ENCODE measurements around the gene ELK3.

Gene ELK3

GRCh38 chr12:96155181-96155580, 39.0 kb upstream of the ELK3 start:
- Histone ChIP-seq H3K4me3 (ENCODE audit: low read length) (no peak overlapping the region), H2AK5ac (ENCODE audit: low read length) (no peak overlapping the region), H4K8ac (ENCODE audit: low read depth, low read length) (no peak overlapping the region), H3K4ac (ENCODE audit: low read depth, low read length) (no peak overlapping the region), H2BK15ac (replicated peaks; ENCODE audit: low read depth) (no peak overlapping the region), H3K36me3 (ENCODE audit: control insufficient read depth, insufficient read depth, low read length) (no peaks in the 10 kb centered on the region), H3K9ac (ENCODE audit: low read length) (no peak overlapping the region), H2BK5ac (ENCODE audit: low read length) (no peak overlapping the region), H3K56ac (ENCODE audit: low read length) (no peak overlapping the region), H3K4me2 (ENCODE audit: low read length) (no peak overlapping the region), H4K5ac (ENCODE audit: low read length) (no peak overlapping the region), H3K4me1 (ENCODE audit: control insufficient read depth, low read depth, low read length) (no peaks in the 10 kb centered on the region), H2BK120ac (ENCODE audit: low read depth, low read length) (no peak overlapping the region), H3K79me1 (ENCODE audit: low read length) (no peaks in the 10 kb centered on the region), H3K27ac (ENCODE audit: low read depth, low read length) (no peak overlapping the region), H3K18ac (ENCODE audit: low read length) (no peak overlapping the region), H3K27me3 (ENCODE audit: insufficient read depth, low read length, poor library complexity) (no peaks in the 10 kb centered on the region), H3K23ac (ENCODE audit: low read length) (no peak overlapping the region), H3K79me2 (ENCODE audit: control insufficient read depth, insufficient read depth, low read length) (no peaks in the 10 kb centered on the region)
- no CpG with 5 or more reads among the region's 3 CpGs for WGBS (ENCODE audit: extremely low coverage, insufficient coverage, low lambda C conversion rate)
- no peak for DNase-seq

DNA sequence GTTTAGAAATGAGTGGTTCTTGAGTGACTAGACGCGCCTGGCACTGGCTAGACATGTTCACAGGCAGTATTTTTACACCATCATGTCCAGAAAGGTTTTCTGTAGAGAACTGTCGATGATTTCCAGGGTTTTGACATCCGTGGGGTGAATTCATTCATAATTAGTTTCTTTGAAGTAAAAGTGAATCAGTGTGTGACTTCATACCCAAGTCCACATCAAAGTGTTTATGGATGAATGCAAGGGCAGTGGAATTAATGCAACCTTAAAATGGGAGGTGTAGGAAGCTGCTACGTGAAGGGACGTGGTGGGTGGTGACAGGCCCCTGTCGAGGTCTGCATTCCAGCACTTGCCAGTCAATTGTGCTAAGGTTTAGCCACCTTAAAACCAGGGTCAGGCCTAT, 38.4 kb upstream of the ELK3 start:
- Histone ChIP-seq H2BK5ac (ENCODE audit: low read length) (no peak overlapping the region), H3K27me3 (ENCODE audit: insufficient read depth, low read length, poor library complexity) (no peaks in the 10 kb centered on the region), H3K4me3 (ENCODE audit: low read length) (no peak overlapping the region), H2AK5ac (ENCODE audit: low read length) (no peak overlapping the region), H3K79me1 (ENCODE audit: low read length) (no peaks in the 10 kb centered on the region), H2BK120ac (ENCODE audit: low read depth, low read length) (no peak overlapping the region), H3K4ac (ENCODE audit: low read depth, low read length) (no peak overlapping the region), H2BK15ac (replicated peaks; ENCODE audit: low read depth) (no peak overlapping the region), H3K9ac (ENCODE audit: low read length) (no peak overlapping the region), H3K4me1 (ENCODE audit: control insufficient read depth, low read depth, low read length) (no peaks in the 10 kb centered on the region), H3K23ac (ENCODE audit: low read length) (no peak overlapping the region), H3K27ac (ENCODE audit: low read depth, low read length) (no peak overlapping the region), H3K18ac (ENCODE audit: low read length) (no peak overlapping the region), H4K5ac (ENCODE audit: low read length) (no peak overlapping the region), H3K36me3 (ENCODE audit: control insufficient read depth, insufficient read depth, low read length) (no peaks in the 10 kb centered on the region), H4K8ac (ENCODE audit: low read depth, low read length) (no peak overlapping the region), H3K4me2 (ENCODE audit: low read length) (no peak overlapping the region), H3K56ac (ENCODE audit: low read length) (no peak overlapping the region), H3K79me2 (ENCODE audit: control insufficient read depth, insufficient read depth, low read length) (no peaks in the 10 kb centered on the region)
- WGBS (ENCODE audit: extremely low coverage, insufficient coverage, low lambda C conversion rate): no CpG with 5 or more reads among the region's 7 CpGs
- no peak for DNase-seq

DNA sequence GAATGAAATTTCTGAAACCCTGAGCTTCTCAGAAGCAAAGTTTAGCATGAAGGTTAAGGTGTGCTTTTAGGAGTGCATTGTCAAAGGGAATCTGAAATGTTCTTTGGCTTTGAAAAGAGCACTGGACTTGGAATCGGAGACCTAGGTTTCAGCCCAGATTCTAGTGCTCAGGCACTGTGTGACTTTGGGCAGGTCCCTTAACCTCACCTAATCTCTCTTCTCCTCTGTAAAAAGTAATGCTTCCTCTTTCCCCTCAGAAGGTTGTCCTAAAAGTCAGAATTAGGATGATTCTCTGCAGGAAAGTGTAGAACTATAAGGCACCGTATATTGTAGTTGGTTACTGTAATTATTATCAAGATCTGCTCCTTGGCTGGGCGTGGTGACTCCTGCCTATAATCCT, 38.0 kb upstream of the ELK3 start:
- no peaks in the 10 kb centered on the region for H3K4me1 ChIP-seq (ENCODE audit: control insufficient read depth, low read depth, low read length)
- no peak overlapping the region for H3K4me3 ChIP-seq (ENCODE audit: low read length)

GRCh38 chr12:96157427-96157826, 36.7 kb upstream of the ELK3 start:
- H2BK120ac ChIP-seq (ENCODE audit: low read depth, low read length): no peak overlapping the region

More for the DNA sequence above, 38.0 kb upstream of the ELK3 start:
- no peak overlapping the region for H3K56ac ChIP-seq (ENCODE audit: low read length)
- no peak overlapping the region for H4K5ac ChIP-seq (ENCODE audit: low read length)
- no peak overlapping the region for H4K8ac ChIP-seq (ENCODE audit: low read depth, low read length)
- H3K18ac ChIP-seq (ENCODE audit: low read length): no peak overlapping the region
- no peak overlapping the region for H2AK5ac ChIP-seq (ENCODE audit: low read length)
- no peak overlapping the region for H2BK15ac ChIP-seq (replicated peaks; ENCODE audit: low read depth)
- H3K4ac ChIP-seq (ENCODE audit: low read depth, low read length): no peak overlapping the region
- H3K79me1 ChIP-seq (ENCODE audit: low read length): no peaks in the 10 kb centered on the region
- no peak overlapping the region for H3K9ac ChIP-seq (ENCODE audit: low read length)
- no peak overlapping the region for H2BK120ac ChIP-seq (ENCODE audit: low read depth, low read length)
- no peaks in the 10 kb centered on the region for H3K27me3 ChIP-seq (ENCODE audit: insufficient read depth, low read length, poor library complexity)
- no peak for DNase-seq
- H3K23ac ChIP-seq (ENCODE audit: low read length): no peak overlapping the region
- no peak overlapping the region for H3K4me2 ChIP-seq (ENCODE audit: low read length)
- no peak overlapping the region for H2BK5ac ChIP-seq (ENCODE audit: low read length)
- H3K79me2 ChIP-seq (ENCODE audit: control insufficient read depth, insufficient read depth, low read length): no peaks in the 10 kb centered on the region
- no peak overlapping the region for H3K27ac ChIP-seq (ENCODE audit: low read depth, low read length)
- WGBS (ENCODE audit: extremely low coverage, insufficient coverage, low lambda C conversion rate): no CpG with 5 or more reads among the region's 3 CpGs
- no peaks in the 10 kb centered on the region for H3K36me3 ChIP-seq (ENCODE audit: control insufficient read depth, insufficient read depth, low read length)

GRCh38 chr12:96164951-96165811, 29.0 kb upstream of the ELK3 start:
- Histone ChIP-seq H3K23ac (ENCODE audit: low read length) (no peak overlapping the region), H3K18ac (ENCODE audit: low read length) (no peak overlapping the region), H3K27ac (ENCODE audit: low read depth, low read length) (no peak overlapping the region), H3K4me1 (ENCODE audit: control insufficient read depth, low read depth, low read length) (no peaks in the 10 kb centered on the region), H3K79me2 (ENCODE audit: control insufficient read depth, insufficient read depth, low read length) (no peaks in the 10 kb centered on the region), H3K4me3 (ENCODE audit: low read length) (no peak overlapping the region), H2BK120ac (ENCODE audit: low read depth, low read length) (no peak overlapping the region), H3K36me3 (ENCODE audit: control insufficient read depth, insufficient read depth, low read length) (no peaks in the 10 kb centered on the region), H2AK5ac (ENCODE audit: low read length) (no peak overlapping the region), H4K8ac (ENCODE audit: low read depth, low read length) (no peak overlapping the region), H3K9ac (ENCODE audit: low read length) (no peak overlapping the region), H2BK15ac (replicated peaks; ENCODE audit: low read depth) (no peak overlapping the region), H3K4ac (ENCODE audit: low read depth, low read length) (no peak overlapping the region), H3K56ac (ENCODE audit: low read length) (no peak overlapping the region), H4K5ac (ENCODE audit: low read length) (no peak overlapping the region), H3K27me3 (ENCODE audit: insufficient read depth, low read length, poor library complexity) (no peaks in the 10 kb centered on the region), H3K4me2 (ENCODE audit: low read length) (no peak overlapping the region), H2BK5ac (ENCODE audit: low read length) (no peak overlapping the region), H3K79me1 (ENCODE audit: low read length) (no peaks in the 10 kb centered on the region)
- WGBS (ENCODE audit: extremely low coverage, insufficient coverage, low lambda C conversion rate): no CpG with 5 or more reads among the region's 14 CpGs
- no peak for DNase-seq

More at GRCh38 chr12:96157427-96157826, 36.7 kb upstream of the ELK3 start:
- H3K9ac ChIP-seq (ENCODE audit: low read length): no peak overlapping the region
- no peaks in the 10 kb centered on the region for H3K79me1 ChIP-seq (ENCODE audit: low read length)
- no peak overlapping the region for H3K4me3 ChIP-seq (ENCODE audit: low read length)
- no peak for DNase-seq
- no peak overlapping the region for H3K56ac ChIP-seq (ENCODE audit: low read length)
- no peak overlapping the region for H3K18ac ChIP-seq (ENCODE audit: low read length)
- no CpG with 5 or more reads among the region's 3 CpGs for WGBS (ENCODE audit: extremely low coverage, insufficient coverage, low lambda C conversion rate)
- H2BK15ac ChIP-seq (replicated peaks; ENCODE audit: low read depth): no peak overlapping the region
- no peaks in the 10 kb centered on the region for H3K79me2 ChIP-seq (ENCODE audit: control insufficient read depth, insufficient read depth, low read length)
- no peak overlapping the region for H4K5ac ChIP-seq (ENCODE audit: low read length)
- no peak overlapping the region for H3K4me2 ChIP-seq (ENCODE audit: low read length)
- H3K4me1 ChIP-seq (ENCODE audit: control insufficient read depth, low read depth, low read length): no peaks in the 10 kb centered on the region
- no peak overlapping the region for H3K23ac ChIP-seq (ENCODE audit: low read length)
- H3K4ac ChIP-seq (ENCODE audit: low read depth, low read length): no peak overlapping the region
- H3K27ac ChIP-seq (ENCODE audit: low read depth, low read length): no peak overlapping the region
- H3K36me3 ChIP-seq (ENCODE audit: control insufficient read depth, insufficient read depth, low read length): no peaks in the 10 kb centered on the region
- no peaks in the 10 kb centered on the region for H3K27me3 ChIP-seq (ENCODE audit: insufficient read depth, low read length, poor library complexity)
- H2AK5ac ChIP-seq (ENCODE audit: low read length): no peak overlapping the region
- no peak overlapping the region for H4K8ac ChIP-seq (ENCODE audit: low read depth, low read length)
- no peak overlapping the region for H2BK5ac ChIP-seq (ENCODE audit: low read length)

DNA sequence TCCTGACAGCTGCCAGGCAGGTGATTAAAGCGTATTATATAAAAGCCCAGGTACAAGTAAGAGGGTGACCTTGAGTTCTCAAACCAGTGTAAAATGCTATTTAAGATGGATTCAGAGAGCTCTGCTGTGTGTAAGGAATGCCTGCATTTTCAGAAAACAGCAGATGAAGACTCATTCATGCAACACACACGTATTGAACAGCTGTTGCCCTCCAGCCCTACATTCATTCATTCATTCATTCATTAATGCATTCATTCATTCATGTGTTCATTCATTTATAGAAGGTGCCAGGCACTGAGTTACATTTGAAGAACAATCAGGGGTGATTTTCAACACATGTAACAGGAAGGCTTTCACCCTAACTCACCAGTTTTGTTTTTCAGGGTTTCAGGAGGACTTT, 27.4 kb upstream of the ELK3 start:
- H3K36me3 ChIP-seq (ENCODE audit: control insufficient read depth, insufficient read depth, low read length): no peaks in the 10 kb centered on the region
- DNase-seq: no peak
- H3K4me1 ChIP-seq (ENCODE audit: control insufficient read depth, low read depth, low read length): no peaks in the 10 kb centered on the region
- no peak overlapping the region for H4K8ac ChIP-seq (ENCODE audit: low read depth, low read length)
- H3K4me3 ChIP-seq (ENCODE audit: low read length): no peak overlapping the region
- no peak overlapping the region for H3K56ac ChIP-seq (ENCODE audit: low read length)
- H3K79me2 ChIP-seq (ENCODE audit: control insufficient read depth, insufficient read depth, low read length): no peaks in the 10 kb centered on the region
- no peak overlapping the region for H3K4ac ChIP-seq (ENCODE audit: low read depth, low read length)
- no peak overlapping the region for H3K4me2 ChIP-seq (ENCODE audit: low read length)
- no peak overlapping the region for H2BK15ac ChIP-seq (replicated peaks; ENCODE audit: low read depth)
- no CpG with 5 or more reads among the region's 2 CpGs for WGBS (ENCODE audit: extremely low coverage, insufficient coverage, low lambda C conversion rate)
- H3K23ac ChIP-seq (ENCODE audit: low read length): no peak overlapping the region
- no peak overlapping the region for H3K9ac ChIP-seq (ENCODE audit: low read length)
- H2BK5ac ChIP-seq (ENCODE audit: low read length): no peak overlapping the region
- no peak overlapping the region for H3K27ac ChIP-seq (ENCODE audit: low read depth, low read length)
- H2AK5ac ChIP-seq (ENCODE audit: low read length): no peak overlapping the region
- no peaks in the 10 kb centered on the region for H3K27me3 ChIP-seq (ENCODE audit: insufficient read depth, low read length, poor library complexity)
- H3K79me1 ChIP-seq (ENCODE audit: low read length): no peaks in the 10 kb centered on the region
- H2BK120ac ChIP-seq (ENCODE audit: low read depth, low read length): no peak overlapping the region
- no peak overlapping the region for H4K5ac ChIP-seq (ENCODE audit: low read length)
- no peak overlapping the region for H3K18ac ChIP-seq (ENCODE audit: low read length)
